Brain microvascular endothelial cell (primary cell): Measurements from ENCODE around the gene HSD17B11.

Experiments used
- DNase-seq: peaks from one replicate; pipeline ENCODE4 v3.0.0-alpha.2; 2020
- H3K27ac ChIP-seq: fragments of 250-450 bp; sonication (Bioruptor Pico); 2 replicates; pipeline ENCODE4 v1.5.1; 2020; ENCODE audit warnings: mild to moderate bottlenecking, moderate library complexity
- H3K27me3 ChIP-seq: fragments of 250-450 bp; sonication (Bioruptor Pico); replicated peaks from 2 replicates; pipeline ENCODE4 v1.5.1; 2020; ENCODE audit warnings: mild to moderate bottlenecking
- H3K36me3 ChIP-seq: fragments of 250-450 bp; sonication (Bioruptor Pico); replicated peaks from 2 replicates; pipeline ENCODE4 v1.5.1; 2020; ENCODE audit warnings: mild to moderate bottlenecking
- H3K4me3 ChIP-seq: 2 replicates; pipeline ENCODE4 v1.5.1; 2011; ENCODE audit warnings: low read depth, mild to moderate bottlenecking, control low read depth, low read length, moderate library complexity
- CTCF ChIP-seq: IDR thresholded peaks from 2 replicates; pipeline ENCODE4 v1.5.1; 2011; ENCODE audit warnings: low read depth, mild to moderate bottlenecking, moderate library complexity, low read length, control low read depth, inconsistent platforms; ENCODE audit errors: missing control alignments
- in situ Hi-C: cut with HindIII; loops from 2 replicates; pipeline ENCODE4 v1.10.0; 2017; ENCODE audit warnings: low sequenced_read_pairs, low pct_ligation_motif_present

The HSD17B11 gene

GRCh38 chr4:87286970-87287369 lies 104.0 kb downstream of the HSD17B11 start:
- in situ Hi-C loops = no loop called here

More at GRCh38 chr4:87286970-87287369, 104.0 kb downstream of the HSD17B11 start:
- TF ChIP-seq CTCF = no peak
- Histone ChIP-seq H3K36me3 (no peaks in the 10 kb centered on the region), H3K27ac (no peak overlapping the region), H3K4me3 (no peak overlapping the region), H3K27me3 (no peaks in the 10 kb centered on the region)
- DNase-seq = no peak
